C4-2B (cell line): ENCODE data around the gene KLK3.

ENCODE experiments used
- ZFX ChIP-seq: fragments of 450-650 bp; IDR thresholded peaks from 2 replicates; pipeline ENCODE4 v1.6.1; 2017
- TF ChIP-seq, protein P1 (sequence below): fragments of 450-650 bp; conservative IDR thresholded peaks from 2 replicates; pipeline ENCODE4 v1.5.1; 2017; ENCODE audit warnings: mild to moderate bottlenecking

DNA sequence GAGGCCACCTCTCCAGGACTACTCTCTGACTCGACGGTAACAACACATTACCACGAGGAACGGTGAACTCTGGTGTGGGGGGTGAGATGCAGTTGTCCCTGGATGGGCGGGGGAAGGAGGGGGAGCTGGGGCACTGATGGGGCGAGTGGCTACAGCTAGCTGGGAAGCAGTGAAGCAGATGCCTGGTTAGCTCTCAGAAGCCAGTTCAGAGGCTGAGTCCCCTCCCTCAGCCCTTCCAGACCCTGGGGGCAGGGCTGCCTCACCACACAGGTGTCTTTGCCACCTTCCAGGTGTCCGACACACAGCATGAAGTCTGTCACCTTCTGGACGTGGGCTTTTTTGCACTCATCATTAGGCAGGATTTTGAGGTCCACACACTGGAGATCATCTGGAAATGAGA, 35.1 kb upstream of the KLK3 start:
- TF ChIP-seq, protein P1, sequence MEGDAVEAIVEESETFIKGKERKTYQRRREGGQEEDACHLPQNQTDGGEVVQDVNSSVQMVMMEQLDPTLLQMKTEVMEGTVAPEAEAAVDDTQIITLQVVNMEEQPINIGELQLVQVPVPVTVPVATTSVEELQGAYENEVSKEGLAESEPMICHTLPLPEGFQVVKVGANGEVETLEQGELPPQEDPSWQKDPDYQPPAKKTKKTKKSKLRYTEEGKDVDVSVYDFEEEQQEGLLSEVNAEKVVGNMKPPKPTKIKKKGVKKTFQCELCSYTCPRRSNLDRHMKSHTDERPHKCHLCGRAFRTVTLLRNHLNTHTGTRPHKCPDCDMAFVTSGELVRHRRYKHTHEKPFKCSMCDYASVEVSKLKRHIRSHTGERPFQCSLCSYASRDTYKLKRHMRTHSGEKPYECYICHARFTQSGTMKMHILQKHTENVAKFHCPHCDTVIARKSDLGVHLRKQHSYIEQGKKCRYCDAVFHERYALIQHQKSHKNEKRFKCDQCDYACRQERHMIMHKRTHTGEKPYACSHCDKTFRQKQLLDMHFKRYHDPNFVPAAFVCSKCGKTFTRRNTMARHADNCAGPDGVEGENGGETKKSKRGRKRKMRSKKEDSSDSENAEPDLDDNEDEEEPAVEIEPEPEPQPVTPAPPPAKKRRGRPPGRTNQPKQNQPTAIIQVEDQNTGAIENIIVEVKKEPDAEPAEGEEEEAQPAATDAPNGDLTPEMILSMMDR = no peak
- no peak for TF ChIP-seq ZFX
